Skeletal muscle tissue (tissue), 4 donors: ENCODE measurements around the gene AFG3L2. TPM values are rescaled to one million over a fixed set of nuclear protein-coding genes. Genes with fewer than 3 reads are reported as not detected.
A peak's percentile ranks its signal among the peaks of the same experiment; 100 is the strongest.

Experiments
- H3K27ac ChIP-seq: one replicate; pipeline ENCODE4 v1.7.0; 2013; ENCODE audit warnings: mild to moderate bottlenecking, low read depth, low read length, inconsistent platforms
- H3K27me3 ChIP-seq, 3 donors: one replicate each; pipeline ENCODE4 v1.7.0; 2013; ENCODE audit warnings: low read length in 3 of 3; ENCODE audit not compliant: control insufficient read depth in 3 of 3, insufficient read depth in 3 of 3
- H3K36me3 ChIP-seq, 3 donors: one replicate each; pipeline ENCODE4 v1.7.0; 2013; ENCODE audit warnings: low read length in 3 of 3; ENCODE audit not compliant: control insufficient read depth in 3 of 3, insufficient read depth in 3 of 3
- H3K4me1 ChIP-seq, 3 donors: one replicate each; pipeline ENCODE4 v1.7.0; 2013; ENCODE audit warnings: low read length in 3 of 3, mild to moderate bottlenecking in 3 of 3; ENCODE audit not compliant: control insufficient read depth in 3 of 3, insufficient read depth in 3 of 3
- H3K4me3 ChIP-seq, 3 donors: one replicate each; pipeline ENCODE4 v1.7.0; 2013; ENCODE audit warnings: low read length in 3 of 3
- H3K9ac ChIP-seq, 3 donors: one replicate each; pipeline ENCODE4 v1.7.0; 2013; ENCODE audit warnings: low read length in 3 of 3, mild to moderate bottlenecking in 3 of 3, moderate library complexity in 2 of 3, low read depth in 1 of 3
- H3K9me3 ChIP-seq, 3 donors: one replicate each; pipeline ENCODE4 v1.7.0; 2013; ENCODE audit warnings: low read length in 3 of 3; ENCODE audit not compliant: control insufficient read depth in 3 of 3
- total RNA-seq: library from RNA; depleted of rRNA; stranded (reverse); fragments of >200 nt; gene quantifications from one replicate; pipeline ENCODE4 v1.2.3, GENCODE V29; 2014
- donor health status: Osteomylitis.

The AFG3L2 gene
- total RNA-seq, 1 donor from 2014 or later = 60.5 TPM

DNA sequence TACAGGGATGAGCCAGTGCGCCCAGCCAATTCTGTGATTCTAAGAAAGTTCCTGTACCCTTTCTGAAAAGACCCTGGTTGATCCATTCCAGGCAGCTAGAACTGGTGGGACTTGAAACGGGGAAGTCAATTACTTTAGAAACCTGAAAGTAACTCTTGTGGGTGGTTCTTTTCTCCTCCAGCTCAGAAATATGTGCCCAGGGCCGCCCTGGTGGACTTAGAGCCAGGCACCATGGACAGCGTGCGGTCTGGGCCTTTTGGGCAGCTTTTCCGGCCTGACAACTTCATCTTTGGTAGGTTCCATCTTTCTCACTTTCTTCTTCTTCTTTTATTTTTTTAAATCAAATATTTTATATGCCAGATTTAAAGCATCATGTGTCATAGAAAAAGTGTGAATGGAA, 66.3 kb downstream of the AFG3L2 start:
- Histone ChIP-seq H3K27ac (no peak overlapping the region), H3K27me3 (peaks cover 0 to 26% (median 19%) of the 10 kb centered on the region in 3 donors), H3K36me3 (peaks cover 0 to 10% (median 2%) of the 10 kb centered on the region in 3 donors), H3K9me3 (peaks cover 0 to 2% (median 0%) of the 10 kb centered on the region in 3 donors), H3K4me1 (peaks cover 9 to 25% (median 17%) of the 10 kb centered on the region in 3 donors), H3K9ac (no peak overlapping the region), H3K4me3 (no peak overlapping the region)

DNA sequence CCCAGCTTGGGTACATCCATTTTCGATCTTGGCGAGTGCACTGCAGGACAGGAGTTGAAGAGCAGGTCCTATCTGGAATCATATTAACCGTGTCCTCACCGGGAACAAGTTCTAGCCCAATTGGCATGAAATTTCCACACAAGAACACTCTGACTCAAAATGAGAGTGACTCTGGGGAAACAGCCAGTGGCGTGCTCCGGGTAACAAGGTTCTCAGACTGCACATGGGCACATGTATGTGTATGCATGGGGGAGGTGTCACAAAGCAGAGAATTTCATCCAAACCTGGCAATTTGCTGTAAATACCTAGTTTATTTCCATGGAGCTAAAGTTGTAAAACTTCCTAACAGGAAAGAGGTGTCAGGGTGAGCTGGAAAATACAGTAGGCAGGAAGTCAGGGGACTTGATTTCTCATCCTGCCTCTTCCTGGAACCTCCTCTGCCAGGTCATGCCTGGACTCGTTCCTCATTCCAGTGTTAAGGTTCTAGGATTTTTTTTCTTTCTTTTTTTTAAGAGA, 67.3 kb downstream of the AFG3L2 start:
- peaks cover 0 to 10% (median 2%) of the 10 kb centered on the region in 3 donors for H3K36me3 ChIP-seq
- H3K9ac ChIP-seq = no peak overlapping the region
- H3K27me3 ChIP-seq = peaks cover 0 to 31% (median 21%) of the 10 kb centered on the region in 3 donors
- peak overlapping the region in 2 of 3 donors; percentile 18 to 36 for H3K4me3 ChIP-seq
- H3K27ac ChIP-seq = peak overlapping the region; percentile 82
- H3K4me1 ChIP-seq = peaks cover 5 to 21% (median 17%) of the 10 kb centered on the region in 3 donors
- peaks cover 0 to 2% (median 0%) of the 10 kb centered on the region in 3 donors for H3K9me3 ChIP-seq

DNA sequence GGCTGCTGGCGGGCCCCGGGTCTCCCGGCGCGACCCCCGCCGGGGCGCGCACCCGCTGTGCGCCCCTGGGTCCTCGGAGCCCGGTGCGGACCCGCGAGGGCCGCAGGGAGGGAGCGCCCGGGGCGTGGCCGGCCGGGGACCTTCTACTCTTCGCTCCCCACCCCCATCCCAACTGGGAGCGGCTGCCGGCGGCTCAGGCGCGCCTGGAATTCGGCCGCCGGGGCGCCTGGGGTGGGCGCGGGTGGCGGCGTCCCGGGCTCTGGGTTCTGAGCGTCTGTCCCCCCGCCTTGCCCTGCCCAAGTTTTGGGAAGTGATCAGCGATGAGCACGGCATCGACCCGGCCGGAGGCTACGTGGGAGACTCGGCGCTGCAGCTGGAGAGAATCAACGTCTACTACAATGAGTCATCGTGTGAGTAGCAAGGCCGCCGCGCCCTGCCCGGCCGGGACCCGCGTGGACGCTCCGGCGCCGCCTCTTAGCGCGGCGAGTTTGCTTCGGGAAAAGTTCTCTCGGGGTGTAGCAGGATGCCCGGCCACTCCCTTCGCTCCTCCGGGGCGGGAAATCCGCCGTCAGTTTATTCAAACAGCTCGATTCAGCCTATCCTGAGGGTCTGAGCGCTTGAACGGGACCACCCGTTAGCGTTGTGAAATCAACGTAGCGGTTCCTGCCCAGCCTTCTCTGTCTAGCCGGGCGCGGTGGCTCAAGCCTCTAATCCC, 68.5 kb downstream of the AFG3L2 start:
- H3K36me3 ChIP-seq = peaks cover 0 to 10% (median 0%) of the 10 kb centered on the region in 3 donors
- peaks cover 5 to 16% (median 14%) of the 10 kb centered on the region in 3 donors for H3K4me1 ChIP-seq
- H3K9ac ChIP-seq = peak overlapping the region; percentile 65 to 79 (median 77)
- peak overlapping the region; percentile 70 to 74 (median 73) for H3K4me3 ChIP-seq
- H3K27me3 ChIP-seq = peaks cover 0 to 31% (median 21%) of the 10 kb centered on the region in 3 donors
- H3K27ac ChIP-seq = peak overlapping the region; percentile 82
- peaks cover 0 to 2% (median 0%) of the 10 kb centered on the region in 3 donors for H3K9me3 ChIP-seq

- Histone ChIP-seq H3K27ac (peak within 1 kb of the TSS; percentile 82), H3K9ac (peak within 1 kb of the TSS; percentile 65 to 79 (median 77)), H3K9me3 (peaks cover 0 to 2% (median 0%) of the 10 kb centered on the region in 3 donors), H3K4me3 (peak within 1 kb of the TSS; percentile 70 to 75 (median 73)), H3K36me3 (peaks cover 0 to 8% (median 0%) of the 10 kb centered on the region in 3 donors), H3K27me3 (peaks cover 0 to 31% (median 21%) of the 10 kb centered on the region in 3 donors), H3K4me1 (peaks cover 5 to 12% (median 10%) of the 10 kb centered on the region in 3 donors)
Measured at GRCh38 chr18:12307701-12308385, 69.2 kb downstream of the AFG3L2 start, which contains the start of gene TUBB6. Gene TUBB6 (plus strand): TSS chr18:12308241. CDS start chr18:12308293, 52 bp downstream.

DNA sequence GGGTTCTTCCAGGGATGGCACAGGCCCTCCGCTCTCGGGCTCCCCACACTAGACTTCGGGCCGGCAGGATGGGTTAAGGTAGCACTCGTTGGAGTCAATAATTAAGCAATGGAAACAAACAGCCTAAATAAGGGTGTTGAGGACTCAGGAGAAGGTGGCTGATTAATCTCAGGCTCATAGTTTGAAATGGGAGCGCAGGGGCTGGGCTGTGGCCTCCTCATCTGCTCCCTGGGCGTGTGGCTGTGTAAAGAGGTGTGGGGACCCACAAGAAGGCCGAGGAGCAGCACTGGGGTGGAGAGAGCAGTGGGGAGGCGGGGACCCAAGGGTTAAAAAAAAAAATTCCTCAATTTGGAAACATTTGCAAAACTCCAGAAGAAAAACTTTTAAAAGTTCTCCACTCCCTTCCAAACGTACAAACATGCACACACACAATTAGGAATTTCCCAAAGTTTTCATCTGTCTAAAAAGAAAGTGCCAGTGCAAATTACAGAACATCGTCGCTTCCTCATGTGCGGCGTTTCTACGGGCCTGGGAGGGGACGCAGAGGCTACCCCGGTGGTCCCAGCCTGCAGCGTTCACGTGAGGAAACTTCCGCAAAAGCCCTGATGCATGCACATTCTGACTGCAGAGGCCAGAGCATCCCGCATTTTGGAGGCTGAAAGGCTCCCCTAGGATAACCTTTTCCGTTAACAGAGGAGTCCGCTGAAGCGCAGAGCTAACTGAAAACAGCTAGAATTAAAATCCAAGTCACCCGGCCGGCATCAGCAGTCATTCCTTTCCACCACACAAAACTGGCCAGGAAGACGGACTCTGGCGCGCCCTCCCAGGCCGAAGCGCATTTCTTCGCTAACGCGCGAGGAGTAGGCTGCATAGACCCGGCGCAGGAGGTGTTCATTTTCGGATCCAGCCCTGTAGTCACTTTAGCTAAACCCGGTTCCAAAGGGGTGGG, 70.0 kb downstream of the AFG3L2 start:
- Histone ChIP-seq H3K9ac (peak overlapping the region; percentile 45 to 71 (median 66)), H3K27me3 (peaks cover 0 to 31% (median 21%) of the 10 kb centered on the region in 3 donors), H3K36me3 (peaks cover 0 to 4% (median 0%) of the 10 kb centered on the region in 3 donors)

GRCh38 chr18:12305930-12306629, 70.9 kb downstream of the AFG3L2 start:
- Histone ChIP-seq H3K36me3 (no peaks in the 10 kb centered on the region), H3K27ac (no peak overlapping the region), H3K4me3 (no peak overlapping the region), H3K27me3 (peaks cover 3 to 31% (median 21%) of the 10 kb centered on the region in 3 donors), H3K9ac (no peak overlapping the region), H3K9me3 (no peaks in the 10 kb centered on the region), H3K4me1 (peaks cover 5 to 12% (median 10%) of the 10 kb centered on the region in 3 donors)

More for the DNA sequence above, 70.0 kb downstream of the AFG3L2 start:
- Histone ChIP-seq H3K4me3 (peak overlapping the region; percentile 64 to 75 (median 66)), H3K4me1 (peaks cover 5 to 12% (median 10%) of the 10 kb centered on the region in 3 donors), H3K9me3 (no peaks in the 10 kb centered on the region), H3K27ac (peak overlapping the region; percentile 82)

- Histone ChIP-seq H3K4me3 (no peak overlapping the region), H3K27me3 (peaks cover 3 to 31% (median 21%) of the 10 kb centered on the region in 3 donors), H3K9me3 (no peaks in the 10 kb centered on the region), H3K9ac (no peak overlapping the region), H3K4me1 (peaks cover 5 to 10% (median 8%) of the 10 kb centered on the region in 3 donors), H3K27ac (no peak overlapping the region), H3K36me3 (no peaks in the 10 kb centered on the region)
Measured at GRCh38 chr18:12305211-12305610, 71.8 kb downstream of the AFG3L2 start.

DNA sequence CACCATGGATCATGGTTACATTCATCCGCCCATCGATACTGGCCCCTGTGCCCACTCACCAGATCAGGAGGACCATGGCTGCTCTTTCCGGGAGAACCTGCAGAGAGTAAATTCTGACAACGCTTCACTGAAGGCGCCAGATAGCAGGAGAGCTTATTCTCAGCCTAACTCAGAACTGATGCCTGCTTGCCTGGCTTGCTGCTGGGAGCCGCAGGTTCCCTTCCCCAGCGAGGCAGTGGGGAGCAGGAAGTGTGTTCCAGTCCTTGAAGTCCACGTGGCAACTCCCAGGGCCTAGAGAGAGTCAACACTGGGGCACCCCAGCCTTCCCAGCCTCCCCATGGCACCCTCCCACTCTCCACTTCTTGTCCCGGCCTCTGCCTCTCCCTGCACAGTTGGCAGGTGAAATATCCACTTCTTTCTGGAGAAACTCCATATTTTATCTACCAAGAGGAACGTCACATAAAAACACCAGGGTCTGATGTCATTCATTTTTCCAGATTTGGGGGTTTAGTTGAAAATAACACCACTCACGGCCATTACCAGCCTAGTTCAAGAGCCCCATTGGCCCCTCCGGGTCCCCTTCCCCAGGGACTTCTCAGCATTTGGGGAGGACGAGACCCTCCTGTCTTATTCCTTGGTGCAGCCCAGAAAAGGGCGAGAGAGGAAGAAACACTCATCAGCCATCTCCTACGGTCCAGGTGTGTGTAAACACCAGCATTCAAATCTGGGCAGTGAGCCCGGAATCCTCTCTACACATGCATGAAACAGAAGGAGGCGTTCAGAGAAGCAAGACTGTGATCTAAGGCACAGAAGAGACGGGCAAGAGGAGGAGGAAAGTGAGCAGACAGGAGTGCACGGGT, 72.4 kb downstream of the AFG3L2 start:
- H3K4me1 ChIP-seq = peaks cover 2 to 6% (median 5%) of the 10 kb centered on the region in 3 donors

More for the DNA sequence above, 72.4 kb downstream of the AFG3L2 start:
- Histone ChIP-seq H3K36me3 (no peaks in the 10 kb centered on the region), H3K9ac (no peak overlapping the region), H3K27me3 (peaks cover 3 to 27% (median 21%) of the 10 kb centered on the region in 3 donors), H3K27ac (no peak overlapping the region), H3K9me3 (no peaks in the 10 kb centered on the region), H3K4me3 (no peak overlapping the region)
